Heart left ventricle (tissue), 16 donors: ENCODE data around the gene ACOT12. TPM values are rescaled to one million over a fixed set of nuclear protein-coding genes. Genes with fewer than 3 reads are reported as not detected.

Experiments
- ATAC-seq, 4 donors: fragments of 200-7000 bp; cut with Tn5 transposase; one replicate each; pipeline ENCODE4 v1.9.1; 2020 to 2022; ENCODE audit warnings: moderate library complexity in 4 of 4, mild to moderate bottlenecking in 3 of 4, moderate number of reproducible peaks in 1 of 4
- DNase-seq, 5 donors: peaks; one replicate each; pipeline ENCODE4 v3.0.0-alpha.2; 2020
- H3K27ac ChIP-seq, 12 donors: fragments of 200-600 bp; sonication (generic) in 4 of 12; one replicate each; pipeline versions ENCODE4 v1.5.0 to v1.8.0; 2016 to 2022; ENCODE audit warnings: mild to moderate bottlenecking in 2 of 12
- H3K27me3 ChIP-seq, 9 donors: fragments of 200-600 bp; sonication (generic) in 2 of 9; one replicate each; pipeline versions ENCODE4 v1.5.1 to v1.8.0; 2016 to 2022; ENCODE audit warnings: mild to moderate bottlenecking in 3 of 9
- H3K36me3 ChIP-seq, 9 donors: fragments of 200-600 bp; sonication (generic) in 2 of 9; one replicate each; pipeline versions ENCODE4 v1.5.0 to v1.8.0; 2018 to 2022; ENCODE audit warnings: mild to moderate bottlenecking in 2 of 9
- H3K4me1 ChIP-seq, 12 donors: fragments of 200-600 bp; sonication (generic) in 4 of 12; one replicate each; pipeline versions ENCODE4 v1.5.0 to v1.8.0; 2016 to 2022; ENCODE audit warnings: mild to moderate bottlenecking in 3 of 12
- H3K4me3 ChIP-seq, 12 donors: fragments of 200-600 bp; sonication (generic) in 4 of 12; one replicate each; pipeline versions ENCODE4 v1.5.0 to v1.8.0; 2017 to 2022; ENCODE audit warnings: mild to moderate bottlenecking in 9 of 12, moderate library complexity in 4 of 12
- H3K9me3 ChIP-seq, 12 donors: fragments of 200-600 bp; sonication (generic) in 4 of 12; one replicate each; pipeline versions ENCODE4 v1.5.0 to v1.8.0; 2016 to 2022; ENCODE audit warnings: mild to moderate bottlenecking in 1 of 12
- POLR2A ChIP-seq, 2 donors: fragments of 450-650 bp; IDR thresholded peaks; one replicate each; pipeline ENCODE4 v1.6.1; 2017; ENCODE audit warnings: antibody characterized with exemption in 2 of 2, mild to moderate bottlenecking in 2 of 2, moderate library complexity in 2 of 2
- WGBS, 4 donors: extraction: QIAGEN DNeasy Blood & Tissue Kit in 2 of 4; methylation state at CpG; one replicate each; pipeline versions ENCODE4 v1.1.5 to v1.1.7; 2013 to 2018; 5-methylcytosine and 5-hydroxymethylcytosine counted together
- intact Hi-C, 10 donors: fragments of 100-400 bp; cut with DNase I; formaldehyde crosslinking; loops; one replicate each; pipeline versions ENCODE4 v1.11.1 to v1.14.2; 2022
- polyA plus RNA-seq, 2 donors: library from polyadenylated mRNA; stranded (reverse); fragments of 200-250 nt; gene quantifications; one replicate each; pipeline ENCODE4 v1.2.3, GENCODE V29; 2013
- total RNA-seq, 9 donors: library from RNA; depleted of rRNA in 2 of 9; stranded (reverse); fragments of >200 nt in 2 of 9; fragmentation: NEBNext Ultra II Directional in 3 of 9; extraction: Animal tissue kit (Norgen Biotek cat#: 25700) in 3 of 9; gene quantifications; one replicate each; pipeline versions ENCODE4 v1.1.0 to v1.2.4, GENCODE V29; 2016 to 2023
- TF ChIP-seq, protein P1 (sequence below), 12 donors: fragments of 200-600 bp; sonication (generic) in 4 of 12; IDR thresholded peaks; one replicate each; pipeline versions ENCODE4 v1.5.0 to v1.8.0; 2018 to 2022; ENCODE audit warnings: antibody characterized with exemption in 12 of 12, mild to moderate bottlenecking in 5 of 12
- donor health status: ischemic (EF 13 %, LVEDD 7.1; RV severe dilation, severe dysfunction).
- donor health status: healthy with polysubstance abuse.
- donor health status: DM: no; HTN: yes; CAD: no.
- donor health status: DM: no; HTN: no; CAD: no.
- donor health status: ischemic (EF 25% LVEDD 6.9; RV normal size, moderate dysfunction).
- donor health status: ischemic (EF 25% LVEDD 5.7; RV mildly dilated, moderate dysfunction).
- donor health status: healthy.
- donor health status: DM: yes; HTN: yes; CAD: no.
- donor health status: ischemic (EF 35%, LVEDD 5.7; RV mildly dilated, moderate dysfunction).
- donor health status: nonischemic (EF 11% LVEDD 7.7; RV severe dilation, severe dysfunction).
- donor health status: DM: yes; HTN: yes; CAD: no.
- donor health status: PGD.
- donor health status: ischemic (EF 29% LVEDD 5.4; RV normal size, mild dysfunction).
- donor health status: nonischemic (EF 23%, LVEDD 6.1; RV moderate dilation, normal function).

Gene ACOT12
- total and polyA plus RNA-seq, 11 donors = not detected

DNA sequence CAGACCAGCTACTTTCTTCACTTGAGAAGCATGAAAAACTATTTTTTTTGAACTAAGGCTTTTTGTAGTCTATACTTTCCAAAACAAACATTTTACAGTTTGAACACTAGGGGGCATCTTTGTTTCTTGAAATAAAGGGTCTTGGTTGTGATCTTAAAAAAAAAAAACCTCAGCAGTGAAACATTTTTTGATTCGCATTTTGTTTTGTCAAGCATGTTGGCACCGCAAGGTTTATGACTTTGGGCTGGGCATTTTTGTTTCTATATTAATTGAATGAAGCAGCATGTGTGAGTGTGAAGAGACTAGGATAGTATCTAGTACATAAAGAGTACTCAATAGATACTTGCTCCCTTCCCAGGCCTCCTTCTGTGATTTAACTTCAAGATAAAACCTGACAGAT is 31.6 kb upstream of the ACOT12 start:
- WGBS, 4 donors = 1 to 4% (median 2%) methylated on average over 2 of the region's 2 CpGs
- Histone ChIP-seq H3K4me3 (no peak overlapping the region), H3K4me1 (peaks cover 4 to 26% (median 12%) of the 10 kb centered on the region in 12 donors), H3K27ac (peak overlapping the region in 4 of 12 donors; percentile 1 to 28 (median 7)), H3K27me3 (no peaks in the 10 kb centered on the region), H3K9me3 (no peaks in the 10 kb centered on the region), H3K36me3 (peaks cover 0 to 17% (median 0%) of the 10 kb centered on the region in 9 donors)
- ATAC-seq (peak in 3 of 4 donors; percentile 35 to 62 (median 59)), DNase-seq (no peak)
- intact Hi-C loops = loop anchor here (2.0 to 10.0 kb wide), 16 partner anchors 82 to 802 kb away; partner anchors contain the start of gene SSBP2 (in 3 of the 10)
- TF ChIP-seq POLR2A (IDR thresholded peaks at IDR 0.05) = no peak
- TF ChIP-seq, protein P1, sequence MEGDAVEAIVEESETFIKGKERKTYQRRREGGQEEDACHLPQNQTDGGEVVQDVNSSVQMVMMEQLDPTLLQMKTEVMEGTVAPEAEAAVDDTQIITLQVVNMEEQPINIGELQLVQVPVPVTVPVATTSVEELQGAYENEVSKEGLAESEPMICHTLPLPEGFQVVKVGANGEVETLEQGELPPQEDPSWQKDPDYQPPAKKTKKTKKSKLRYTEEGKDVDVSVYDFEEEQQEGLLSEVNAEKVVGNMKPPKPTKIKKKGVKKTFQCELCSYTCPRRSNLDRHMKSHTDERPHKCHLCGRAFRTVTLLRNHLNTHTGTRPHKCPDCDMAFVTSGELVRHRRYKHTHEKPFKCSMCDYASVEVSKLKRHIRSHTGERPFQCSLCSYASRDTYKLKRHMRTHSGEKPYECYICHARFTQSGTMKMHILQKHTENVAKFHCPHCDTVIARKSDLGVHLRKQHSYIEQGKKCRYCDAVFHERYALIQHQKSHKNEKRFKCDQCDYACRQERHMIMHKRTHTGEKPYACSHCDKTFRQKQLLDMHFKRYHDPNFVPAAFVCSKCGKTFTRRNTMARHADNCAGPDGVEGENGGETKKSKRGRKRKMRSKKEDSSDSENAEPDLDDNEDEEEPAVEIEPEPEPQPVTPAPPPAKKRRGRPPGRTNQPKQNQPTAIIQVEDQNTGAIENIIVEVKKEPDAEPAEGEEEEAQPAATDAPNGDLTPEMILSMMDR (IDR thresholded peaks at IDR 0.05) = peak; percentile 56 to 82 (median 66)

DNA sequence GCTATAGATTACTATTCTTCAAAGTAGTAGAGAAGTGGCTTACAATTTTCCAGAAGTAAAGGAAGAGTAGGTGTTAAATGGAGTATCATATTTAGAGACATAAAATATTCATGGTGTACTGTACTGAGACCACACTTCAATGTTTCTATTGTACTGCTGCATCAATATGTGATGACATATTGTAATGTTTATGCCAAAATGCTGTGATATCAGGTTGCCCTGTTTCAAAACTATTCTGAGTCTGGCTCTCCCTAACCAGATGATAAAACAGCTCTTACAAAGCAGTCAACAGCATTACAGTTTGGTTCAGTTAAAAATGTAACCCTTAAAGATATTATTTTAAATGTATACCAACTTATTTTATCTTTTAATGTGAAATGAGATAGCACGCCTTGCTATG is 30.8 kb upstream of the ACOT12 start:
- Histone ChIP-seq H3K27me3 (no peaks in the 10 kb centered on the region), H3K36me3 (peaks cover 0 to 26% (median 6%) of the 10 kb centered on the region in 9 donors), H3K27ac (no peak overlapping the region), H3K4me1 (peaks cover 4 to 26% (median 12%) of the 10 kb centered on the region in 12 donors), H3K9me3 (no peaks in the 10 kb centered on the region), H3K4me3 (no peak overlapping the region)
- peak in 2 of 4 donors; percentile 59 to 80 for ATAC-seq
- TF ChIP-seq POLR2A (IDR thresholded peaks at IDR 0.05) = no peak
- TF ChIP-seq, protein P1 (IDR thresholded peaks at IDR 0.05) = no peak
- intact Hi-C loops = loop anchor here (2.0 to 10.0 kb wide), 16 partner anchors 83 to 803 kb away; partner anchors contain the start of gene SSBP2 (in 3 of the 10)
- 85 to 97% (median 93%) methylated on average over 1 of the region's 1 CpG for WGBS, 4 donors
- DNase-seq = no peak

DNA sequence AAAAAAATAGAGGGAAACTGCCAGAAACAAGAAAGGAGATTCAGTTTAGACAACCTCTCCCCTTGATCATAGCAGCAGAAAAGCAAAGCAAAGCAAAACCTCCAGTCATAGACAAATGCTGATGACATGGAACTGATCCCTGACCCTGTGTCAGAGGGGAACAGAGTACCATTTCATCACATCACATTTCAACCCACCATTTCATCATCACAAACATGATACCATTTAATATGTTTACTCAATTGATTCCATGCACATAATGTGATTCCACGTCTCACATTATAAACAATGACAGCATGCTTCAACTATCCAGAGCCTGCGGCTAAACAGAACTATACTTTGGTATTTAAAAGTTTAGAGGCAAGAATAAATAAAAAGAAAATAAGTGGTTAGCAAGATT is 28.7 kb upstream of the ACOT12 start:
- DNase-seq (no peak), ATAC-seq (no peak)
- peaks cover 4 to 25% (median 12%) of the 10 kb centered on the region in 12 donors for H3K4me1 ChIP-seq
- intact Hi-C loops = loop anchor here in 8 of 10 donors (2.0 to 10.0 kb wide), 7 partner anchors 322 to 802 kb away; partner anchors contain the start of gene SSBP2 (in 2 of the 8)
- H3K27ac ChIP-seq = no peak overlapping the region
- peaks cover 0 to 46% (median 11%) of the 10 kb centered on the region in 9 donors for H3K36me3 ChIP-seq
- H3K4me3 ChIP-seq = no peak overlapping the region
- TF ChIP-seq POLR2A (IDR thresholded peaks at IDR 0.05) = no peak
- TF ChIP-seq, protein P1 (IDR thresholded peaks at IDR 0.05) = no peak
- WGBS, 4 donors = 81 to 91% (median 85%) methylated on average over 2 of the region's 2 CpGs
- H3K9me3 ChIP-seq = no peaks in the 10 kb centered on the region
- no peaks in the 10 kb centered on the region for H3K27me3 ChIP-seq

DNA sequence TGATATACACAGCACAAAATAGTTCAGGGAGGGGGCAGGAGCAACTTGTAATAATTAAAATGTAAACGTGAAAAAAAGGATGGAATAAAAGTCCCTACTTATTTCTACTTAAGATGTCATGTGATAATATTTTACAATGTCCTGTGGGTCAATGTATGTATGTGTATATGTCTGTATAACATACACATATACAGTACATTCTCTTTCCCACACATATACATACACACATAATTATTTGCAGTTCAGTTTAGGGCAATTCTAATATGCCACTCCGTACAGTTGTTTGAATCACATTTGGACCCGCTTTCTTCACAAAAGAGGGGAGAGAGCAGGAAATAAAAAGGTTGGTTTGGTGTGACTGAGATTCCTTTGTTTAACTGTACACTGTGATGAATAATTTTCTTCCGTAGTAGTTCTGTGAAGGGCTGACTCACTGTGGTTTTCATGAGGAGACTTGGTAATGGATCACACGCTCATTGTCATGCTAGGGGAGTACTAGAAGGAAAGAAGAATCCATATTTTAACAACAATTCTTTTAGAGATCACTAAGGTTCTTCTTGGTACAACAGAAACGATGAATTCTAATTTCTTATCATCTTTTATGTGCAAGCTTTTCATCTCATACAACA is 26.2 kb upstream of the ACOT12 start:
- TF ChIP-seq POLR2A (IDR thresholded peaks at IDR 0.05) = no peak
- TF ChIP-seq, protein P1 (IDR thresholded peaks at IDR 0.05) = no peak
- H3K9me3 ChIP-seq = no peaks in the 10 kb centered on the region
- ATAC-seq = no peak
- peaks cover 0 to 56% (median 11%) of the 10 kb centered on the region in 9 donors for H3K36me3 ChIP-seq
- DNase-seq = no peak
- intact Hi-C loops = loop anchor here in 8 of 10 donors (5.0 to 10.0 kb wide), 6 partner anchors 325 to 805 kb away; partner anchors contain the start of gene SSBP2 (in 2 of the 8)
- H3K4me3 ChIP-seq = no peak overlapping the region
- WGBS, 4 donors = 82 to 87% (median 84%) methylated on average over 6 of the region's 6 CpGs
- no peak overlapping the region for H3K27ac ChIP-seq
- no peaks in the 10 kb centered on the region for H3K27me3 ChIP-seq
- peaks cover 0 to 6% (median under 1%) of the 10 kb centered on the region in 12 donors for H3K4me1 ChIP-seq
